Stimulated activated memory B cell treated with anti-CD40 and anti-IgM and Interleukin-4, amounts not matched to agents 10 μg/mL and 1 μg/mL and 100 μg/mL, for 72 hours (primary cell): ENCODE measurements around the gene SPATS2.
"Not testable (repeated sequence)": the region's sequence is repeated elsewhere in the genome, so short reads cannot be mapped to it uniquely, and the experiment has no call there.

Experiments used
- ATAC-seq: fragments of 150-1000 bp; cut with Tn5 transposase; 2 replicates; pipeline ENCODE4 v1.10.0; 2021
- H3K27ac Mint-ChIP-seq: one replicate; pipeline ENCODE4 v1.8.0; 2022; ENCODE audit warnings: mild to moderate bottlenecking, mixed read lengths
- H3K27me3 Mint-ChIP-seq: one replicate; pipeline ENCODE4 v1.8.0; 2022; ENCODE audit warnings: mixed read lengths
- H3K36me3 Mint-ChIP-seq: one replicate; pipeline ENCODE4 v1.8.0; 2022; ENCODE audit warnings: mixed read lengths
- H3K4me1 Mint-ChIP-seq: one replicate; pipeline ENCODE4 v1.8.0; 2022; ENCODE audit warnings: mixed read lengths
- H3K4me3 Mint-ChIP-seq: one replicate; pipeline ENCODE4 v1.8.0; 2022; ENCODE audit warnings: mild to moderate bottlenecking, moderate library complexity, mixed read lengths
- H3K9me3 Mint-ChIP-seq: one replicate; pipeline ENCODE4 v1.8.0; 2022; ENCODE audit warnings: mixed read lengths

SPATS2 gene

GRCh38 chr12:49332891-49333371, 34.3 kb upstream of the SPATS2 start:
- ATAC-seq = no peak
- peaks cover 57% of the 10 kb centered on the region for H3K27me3 Mint-ChIP-seq
- peaks cover 3% of the 10 kb centered on the region for H3K9me3 Mint-ChIP-seq
- no peaks in the 10 kb centered on the region for H3K36me3 Mint-ChIP-seq
- peak overlapping the region; percentile 36 for H3K4me3 Mint-ChIP-seq
- H3K4me1 Mint-ChIP-seq = peaks cover 39% of the 10 kb centered on the region
- H3K27ac Mint-ChIP-seq = no peak overlapping the region

- H3K9me3 Mint-ChIP-seq, H3K4me3 Mint-ChIP-seq, ATAC-seq, H3K36me3 Mint-ChIP-seq, H3K27ac Mint-ChIP-seq: not testable (repeated sequence)
- Mint-ChIP-seq H3K4me1 (peaks cover 40% of the 10 kb centered on the region), H3K27me3 (peaks cover 63% of the 10 kb centered on the region)
Observed at GRCh38 chr12:49333778-49334177, 33.5 kb upstream of the SPATS2 start.

- no peak for ATAC-seq
- H3K9me3 Mint-ChIP-seq = peaks cover 3% of the 10 kb centered on the region
- peaks cover 68% of the 10 kb centered on the region for H3K27me3 Mint-ChIP-seq
- no peak overlapping the region for H3K27ac Mint-ChIP-seq
- no peaks in the 10 kb centered on the region for H3K36me3 Mint-ChIP-seq
- H3K4me3 Mint-ChIP-seq = no peak overlapping the region
- peaks cover 40% of the 10 kb centered on the region for H3K4me1 Mint-ChIP-seq
Observed at GRCh38 chr12:49334226-49334625, 33.0 kb upstream of the SPATS2 start.

- H3K4me3 Mint-ChIP-seq = no peak overlapping the region
- peaks cover 72% of the 10 kb centered on the region for H3K27me3 Mint-ChIP-seq
- H3K4me1 Mint-ChIP-seq = peaks cover 40% of the 10 kb centered on the region
- H3K27ac Mint-ChIP-seq = no peak overlapping the region
- no peaks in the 10 kb centered on the region for H3K36me3 Mint-ChIP-seq
- H3K9me3 Mint-ChIP-seq = peaks cover 3% of the 10 kb centered on the region
- no peak for ATAC-seq
Observed at GRCh38 chr12:49334681-49335080, 32.6 kb upstream of the SPATS2 start.

GRCh38 chr12:49335118-49335954, 31.9 kb upstream of the SPATS2 start:
- H3K27ac Mint-ChIP-seq = no peak overlapping the region
- H3K4me3 Mint-ChIP-seq = no peak overlapping the region
- no peaks in the 10 kb centered on the region for H3K36me3 Mint-ChIP-seq
- peaks cover 40% of the 10 kb centered on the region for H3K4me1 Mint-ChIP-seq
- no peak for ATAC-seq
- peaks cover 79% of the 10 kb centered on the region for H3K27me3 Mint-ChIP-seq
- H3K9me3 Mint-ChIP-seq = peaks cover 3% of the 10 kb centered on the region

- peaks cover 83% of the 10 kb centered on the region for H3K27me3 Mint-ChIP-seq
- no peaks in the 10 kb centered on the region for H3K36me3 Mint-ChIP-seq
- ATAC-seq = no peak
- H3K9me3 Mint-ChIP-seq = peaks cover 3% of the 10 kb centered on the region
- no peak overlapping the region for H3K4me3 Mint-ChIP-seq
- peaks cover 40% of the 10 kb centered on the region for H3K4me1 Mint-ChIP-seq
- no peak overlapping the region for H3K27ac Mint-ChIP-seq
Observed at GRCh38 chr12:49335955-49336644, 31.2 kb upstream of the SPATS2 start.

- Mint-ChIP-seq H3K9me3 (peaks cover 3% of the 10 kb centered on the region), H3K4me1 (peaks cover 36% of the 10 kb centered on the region), H3K4me3 (peak within 1 kb of the TSS; percentile 22), H3K36me3 (no peaks in the 10 kb centered on the region), H3K27ac (no peak within 1 kb of the TSS), H3K27me3 (peaks cover 76% of the 10 kb centered on the region)
- ATAC-seq = peak; percentile 66
Observed at GRCh38 chr12:49336645-49337584, 30.3 kb upstream of the SPATS2 start, which contains the start of gene C1QL4. TSS of gene C1QL4 (minus strand) at chr12:49337188. CDS start at chr12:49336477, 711 bp downstream.

GRCh38 chr12:49338830-49339463, 28.3 kb upstream of the SPATS2 start:
- no peak for ATAC-seq
- H3K4me1 Mint-ChIP-seq = peaks cover 38% of the 10 kb centered on the region
- peaks cover 72% of the 10 kb centered on the region for H3K27me3 Mint-ChIP-seq
- no peak overlapping the region for H3K27ac Mint-ChIP-seq
- H3K9me3 Mint-ChIP-seq = peaks cover 3% of the 10 kb centered on the region
- H3K4me3 Mint-ChIP-seq = no peak overlapping the region
- no peaks in the 10 kb centered on the region for H3K36me3 Mint-ChIP-seq

GRCh38 chr12:49339464-49339861, 27.8 kb upstream of the SPATS2 start:
- Mint-ChIP-seq H3K27ac (no peak overlapping the region), H3K36me3 (no peaks in the 10 kb centered on the region), H3K4me3 (no peak overlapping the region), H3K27me3 (peaks cover 73% of the 10 kb centered on the region), H3K4me1 (peaks cover 41% of the 10 kb centered on the region), H3K9me3 (peaks cover 2% of the 10 kb centered on the region)
- ATAC-seq = no peak

- Mint-ChIP-seq H3K27me3 (peaks cover 73% of the 10 kb centered on the region), H3K27ac (no peak overlapping the region), H3K36me3 (no peaks in the 10 kb centered on the region), H3K9me3 (no peaks in the 10 kb centered on the region), H3K4me1 (peaks cover 43% of the 10 kb centered on the region), H3K4me3 (no peak overlapping the region)
- ATAC-seq = no peak
Observed at GRCh38 chr12:49340095-49340870, 27.0 kb upstream of the SPATS2 start.

GRCh38 chr12:49340971-49341776, 26.1 kb upstream of the SPATS2 start:
- Mint-ChIP-seq H3K27ac (no peak overlapping the region), H3K36me3 (no peaks in the 10 kb centered on the region), H3K4me1 (peaks cover 52% of the 10 kb centered on the region), H3K27me3 (peaks cover 77% of the 10 kb centered on the region), H3K9me3 (no peaks in the 10 kb centered on the region), H3K4me3 (no peak overlapping the region)
- no peak for ATAC-seq

- Mint-ChIP-seq H3K4me3 (no peak overlapping the region), H3K4me1 (peaks cover 55% of the 10 kb centered on the region), H3K27ac (no peak overlapping the region), H3K36me3 (no peaks in the 10 kb centered on the region), H3K9me3 (no peaks in the 10 kb centered on the region), H3K27me3 (peaks cover 79% of the 10 kb centered on the region)
- no peak for ATAC-seq
Observed at GRCh38 chr12:49341777-49342065, 25.5 kb upstream of the SPATS2 start.

GRCh38 chr12:49342066-49342913, 25.0 kb upstream of the SPATS2 start:
- peak; percentile 78 for ATAC-seq
- H3K27me3 Mint-ChIP-seq = peaks cover 79% of the 10 kb centered on the region
- no peaks in the 10 kb centered on the region for H3K9me3 Mint-ChIP-seq
- peaks cover 55% of the 10 kb centered on the region for H3K4me1 Mint-ChIP-seq
- no peak overlapping the region for H3K27ac Mint-ChIP-seq
- H3K36me3 Mint-ChIP-seq = no peaks in the 10 kb centered on the region
- peak overlapping the region; percentile 54 for H3K4me3 Mint-ChIP-seq
